ENCODE results near the gene HNRNPU.

- TF ChIP-seq CTCF (IDR thresholded peaks at IDR 0.05 in 8 of 11, conservative IDR thresholded peaks at IDR 0.05 in 3 of 11) (no peak), POLR2A (IDR thresholded peaks at IDR 0.05) (no peak), POLR2AphosphoS5 (IDR thresholded peaks at IDR 0.05) (no peak)
Observed at GRCh38 chr1:244807138-244807537, 57.2 kb downstream of the HNRNPU start.

Data from spleen (tissue), 7 donors.